Measurements from ENCODE around the gene EFNA4. TPM values are rescaled to one million over a fixed set of nuclear protein-coding genes. Genes with fewer than 3 reads are reported as not detected.

The EFNA4 gene
- total RNA-seq, 1 experiment from 2014 or later, result 8.0 TPM

DNA sequence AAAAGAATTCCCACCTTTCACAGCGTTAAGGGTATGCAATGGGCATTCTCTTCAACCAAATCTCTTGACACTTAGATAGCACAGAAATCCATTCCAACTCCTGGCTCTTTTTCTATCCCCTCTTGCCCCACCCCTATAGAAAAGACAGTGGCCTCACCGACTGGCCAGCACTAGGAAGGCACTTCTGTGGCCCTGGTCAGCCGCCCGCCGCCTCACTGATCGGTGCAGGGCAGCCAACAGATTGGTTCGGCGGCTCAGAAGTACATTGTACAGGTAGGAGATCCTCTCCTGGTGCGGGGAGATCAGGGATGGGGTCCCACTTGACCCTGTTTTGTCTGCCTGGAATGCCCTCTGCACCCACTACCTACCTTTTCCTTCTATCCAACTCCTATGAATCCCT lies 39.2 kb upstream of the EFNA4 start:
- CTCF ChIA-PET, result interaction anchor here (1.2 kb wide), 1 partner anchor 61 kb away, joined by 3 read pairs; no protein-coding TSS in a partner anchor
- in situ Hi-C loops (cut with HindIII; ENCODE audit: low pct_unique_long_range_greater_than_20kb, low sequenced_read_pairs), result no loop called here
- ATAC-seq (no peak), DNase-seq (ENCODE audit: low read depth, low spot score) (no peak)
- H3K9me3 ChIP-seq (ENCODE audit: control insufficient read depth, insufficient read depth, low read depth, low read length), result no peaks in the 10 kb centered on the region
- H3K27ac ChIP-seq (ENCODE audit: low read length), result no peak overlapping the region
- BruUV-seq (replicated peaks), result no TSS peak
- TF ChIP-seq, protein P1, sequence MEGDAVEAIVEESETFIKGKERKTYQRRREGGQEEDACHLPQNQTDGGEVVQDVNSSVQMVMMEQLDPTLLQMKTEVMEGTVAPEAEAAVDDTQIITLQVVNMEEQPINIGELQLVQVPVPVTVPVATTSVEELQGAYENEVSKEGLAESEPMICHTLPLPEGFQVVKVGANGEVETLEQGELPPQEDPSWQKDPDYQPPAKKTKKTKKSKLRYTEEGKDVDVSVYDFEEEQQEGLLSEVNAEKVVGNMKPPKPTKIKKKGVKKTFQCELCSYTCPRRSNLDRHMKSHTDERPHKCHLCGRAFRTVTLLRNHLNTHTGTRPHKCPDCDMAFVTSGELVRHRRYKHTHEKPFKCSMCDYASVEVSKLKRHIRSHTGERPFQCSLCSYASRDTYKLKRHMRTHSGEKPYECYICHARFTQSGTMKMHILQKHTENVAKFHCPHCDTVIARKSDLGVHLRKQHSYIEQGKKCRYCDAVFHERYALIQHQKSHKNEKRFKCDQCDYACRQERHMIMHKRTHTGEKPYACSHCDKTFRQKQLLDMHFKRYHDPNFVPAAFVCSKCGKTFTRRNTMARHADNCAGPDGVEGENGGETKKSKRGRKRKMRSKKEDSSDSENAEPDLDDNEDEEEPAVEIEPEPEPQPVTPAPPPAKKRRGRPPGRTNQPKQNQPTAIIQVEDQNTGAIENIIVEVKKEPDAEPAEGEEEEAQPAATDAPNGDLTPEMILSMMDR (IDR thresholded peaks at IDR 0.05), result no peak
- TF ChIP-seq SIN3A (IDR thresholded peaks at IDR 0.05; ENCODE audit: borderline replicate concordance, insufficient read depth, low read depth, low read length) (no peak), POLR2AphosphoS5 (IDR thresholded peaks at IDR 0.05; ENCODE audit: low read depth, low read length) (no peak)
- no peaks in the 10 kb centered on the region for H3K27me3 ChIP-seq (ENCODE audit: control insufficient read depth, insufficient read depth, low read length)
- H3K36me3 ChIP-seq (ENCODE audit: control insufficient read depth, insufficient read depth, low read length), result no peaks in the 10 kb centered on the region
- intact Hi-C loops (cut with micrococcal nuclease; ENCODE audit: unreplicated experiment), result no loop called here
- POLR2A ChIA-PET, result no interaction called here
- H3K4me3 ChIP-seq (ENCODE audit: low read depth in 2 of 2, low read length in 2 of 2), result no peak overlapping the region
- no peaks in the 10 kb centered on the region for H3K4me1 ChIP-seq (ENCODE audit: control insufficient read depth, insufficient read depth, low read length)

DNA sequence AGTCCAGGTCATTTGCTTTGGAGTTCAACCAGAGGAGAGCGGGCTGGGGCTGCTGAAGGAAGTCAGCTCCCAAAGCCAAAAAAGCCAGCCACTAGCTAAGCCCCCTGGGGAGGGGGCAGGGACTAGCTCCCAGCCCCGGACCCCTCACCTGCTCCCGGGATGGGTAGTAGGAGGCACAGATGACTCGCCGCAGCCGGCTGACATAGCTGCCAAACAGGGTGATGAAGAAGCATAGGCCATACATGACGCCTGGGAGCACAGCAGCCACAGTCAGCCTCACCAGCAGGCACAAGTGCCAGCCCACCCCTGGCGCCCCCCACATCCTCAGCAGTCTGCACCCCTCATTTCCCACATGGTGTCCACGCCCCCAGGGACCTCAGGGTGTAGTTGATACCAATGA lies 37.4 kb upstream of the EFNA4 start:
- ATAC-seq, result no peak
- CTCF ChIA-PET, result no interaction called here
- Histone ChIP-seq H3K27ac (ENCODE audit: low read length) (no peak overlapping the region), H3K9me3 (ENCODE audit: control insufficient read depth, insufficient read depth, low read depth, low read length) (no peaks in the 10 kb centered on the region), H3K27me3 (ENCODE audit: control insufficient read depth, insufficient read depth, low read length) (no peaks in the 10 kb centered on the region), H3K4me3 (ENCODE audit: low read depth in 2 of 2, low read length in 2 of 2) (no peak overlapping the region), H3K4me1 (ENCODE audit: control insufficient read depth, insufficient read depth, low read length) (no peaks in the 10 kb centered on the region), H3K36me3 (ENCODE audit: control insufficient read depth, insufficient read depth, low read length) (no peaks in the 10 kb centered on the region)
- intact Hi-C loops (cut with micrococcal nuclease; ENCODE audit: unreplicated experiment) (no loop called here), in situ Hi-C loops (cut with HindIII; ENCODE audit: low pct_unique_long_range_greater_than_20kb, low sequenced_read_pairs) (no loop called here)
- no peak for DNase-seq (ENCODE audit: low read depth, low spot score)
- POLR2A ChIA-PET, result no interaction called here
- no TSS peak for BruUV-seq (replicated peaks)
- TF ChIP-seq TCF7L2 (IDR thresholded peaks at IDR 0.05; ENCODE audit: low read depth, low read length), result no peak
- TF ChIP-seq, protein P1 (IDR thresholded peaks at IDR 0.05), result no peak
- no peak for TF ChIP-seq SIN3A (IDR thresholded peaks at IDR 0.05; ENCODE audit: borderline replicate concordance, insufficient read depth, low read depth, low read length)
- TF ChIP-seq, protein P2, sequence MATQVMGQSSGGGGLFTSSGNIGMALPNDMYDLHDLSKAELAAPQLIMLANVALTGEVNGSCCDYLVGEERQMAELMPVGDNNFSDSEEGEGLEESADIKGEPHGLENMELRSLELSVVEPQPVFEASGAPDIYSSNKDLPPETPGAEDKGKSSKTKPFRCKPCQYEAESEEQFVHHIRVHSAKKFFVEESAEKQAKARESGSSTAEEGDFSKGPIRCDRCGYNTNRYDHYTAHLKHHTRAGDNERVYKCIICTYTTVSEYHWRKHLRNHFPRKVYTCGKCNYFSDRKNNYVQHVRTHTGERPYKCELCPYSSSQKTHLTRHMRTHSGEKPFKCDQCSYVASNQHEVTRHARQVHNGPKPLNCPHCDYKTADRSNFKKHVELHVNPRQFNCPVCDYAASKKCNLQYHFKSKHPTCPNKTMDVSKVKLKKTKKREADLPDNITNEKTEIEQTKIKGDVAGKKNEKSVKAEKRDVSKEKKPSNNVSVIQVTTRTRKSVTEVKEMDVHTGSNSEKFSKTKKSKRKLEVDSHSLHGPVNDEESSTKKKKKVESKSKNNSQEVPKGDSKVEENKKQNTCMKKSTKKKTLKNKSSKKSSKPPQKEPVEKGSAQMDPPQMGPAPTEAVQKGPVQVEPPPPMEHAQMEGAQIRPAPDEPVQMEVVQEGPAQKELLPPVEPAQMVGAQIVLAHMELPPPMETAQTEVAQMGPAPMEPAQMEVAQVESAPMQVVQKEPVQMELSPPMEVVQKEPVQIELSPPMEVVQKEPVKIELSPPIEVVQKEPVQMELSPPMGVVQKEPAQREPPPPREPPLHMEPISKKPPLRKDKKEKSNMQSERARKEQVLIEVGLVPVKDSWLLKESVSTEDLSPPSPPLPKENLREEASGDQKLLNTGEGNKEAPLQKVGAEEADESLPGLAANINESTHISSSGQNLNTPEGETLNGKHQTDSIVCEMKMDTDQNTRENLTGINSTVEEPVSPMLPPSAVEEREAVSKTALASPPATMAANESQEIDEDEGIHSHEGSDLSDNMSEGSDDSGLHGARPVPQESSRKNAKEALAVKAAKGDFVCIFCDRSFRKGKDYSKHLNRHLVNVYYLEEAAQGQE (IDR thresholded peaks at IDR 0.05; ENCODE audit: insufficient read depth in 1 of 2, low read depth in 2 of 2, low read length in 1 of 2), result no peak
- no peak for TF ChIP-seq POLR2AphosphoS5 (IDR thresholded peaks at IDR 0.05; ENCODE audit: low read depth, low read length)
